Measurements from ENCODE around the gene HOMER3. TPM values are rescaled to one million over a fixed set of nuclear protein-coding genes. Genes with fewer than 3 reads are reported as not detected.
A peak's percentile ranks its signal among the peaks of the same experiment; 100 is the strongest.

HOMER3 gene
- total RNA-seq, 4 donors from 2014 or later: 86.2 to 202 (median 113) TPM

GRCh38 chr19:18899624-18900560 lies 41.1 kb downstream of the HOMER3 start:
- DNase-seq (no peak), ATAC-seq (no peak)
- Histone ChIP-seq H3K4me3 (no peak overlapping the region), H3K36me3 (peaks cover 0 to 20% of the 10 kb centered on the region in 2 donors), H3K27me3 (no peaks in the 10 kb centered on the region), H3K4me1 (peaks cover 0 to 13% of the 10 kb centered on the region in 2 donors), H3K27ac (no peak overlapping the region), H3K9me3 (no peaks in the 10 kb centered on the region)
- TF ChIP-seq CTCF (IDR thresholded peaks at IDR 0.05 in 4 of 5, conservative IDR thresholded peaks at IDR 0.05 in 1 of 5) (no peak), POLR2A (IDR thresholded peaks at IDR 0.05) (no peak)
- in situ Hi-C loops (cut with MboI; ENCODE audit: low sequenced_read_pairs in 4 of 4): no loop called here
- intact Hi-C loops (cut with DNase I; ENCODE audit: low total_unique reads): loop anchor here (10.0 kb wide), 1 partner anchor 135 kb away; the partner anchor contains the start of genes ARMC6 and SUGP2

- ATAC-seq (no peak), DNase-seq (no peak)
- TF ChIP-seq POLR2A (IDR thresholded peaks at IDR 0.05) (no peak), CTCF (IDR thresholded peaks at IDR 0.05 in 4 of 5, conservative IDR thresholded peaks at IDR 0.05 in 1 of 5) (no peak)
- Histone ChIP-seq H3K27ac (no peak overlapping the region), H3K9me3 (no peaks in the 10 kb centered on the region), H3K27me3 (no peaks in the 10 kb centered on the region), H3K4me1 (peaks cover 1 to 24% of the 10 kb centered on the region in 2 donors), H3K4me3 (no peak overlapping the region), H3K36me3 (peaks cover 0 to 15% of the 10 kb centered on the region in 2 donors)
- intact Hi-C loops (cut with DNase I; ENCODE audit: low total_unique reads) (loop anchor here (10.0 kb wide), 1 partner anchor 136 kb away; the partner anchor contains the start of genes ARMC6 and SUGP2), in situ Hi-C loops (cut with MboI; ENCODE audit: low sequenced_read_pairs in 4 of 4) (no loop called here)
Measured at GRCh38 chr19:18898607-18899408, 42.2 kb downstream of the HOMER3 start.

- in situ Hi-C loops (cut with MboI; ENCODE audit: low sequenced_read_pairs in 4 of 4): no loop called here
- Histone ChIP-seq H3K36me3 (peaks cover 0 to 15% of the 10 kb centered on the region in 2 donors), H3K27me3 (no peaks in the 10 kb centered on the region), H3K4me1 (peaks cover 8 to 29% of the 10 kb centered on the region in 2 donors), H3K4me3 (no peak overlapping the region), H3K9me3 (no peaks in the 10 kb centered on the region), H3K27ac (no peak overlapping the region)
- DNase-seq (peak in 1 of 2 donors; percentile 35), ATAC-seq (no peak)
- intact Hi-C loops (cut with DNase I; ENCODE audit: low total_unique reads): loop anchor here (10.0 kb wide), 1 partner anchor 137 kb away; the partner anchor contains the start of genes ARMC6 and SUGP2
- TF ChIP-seq POLR2A (IDR thresholded peaks at IDR 0.05): no peak
- TF ChIP-seq CTCF (IDR thresholded peaks at IDR 0.05 in 4 of 5, conservative IDR thresholded peaks at IDR 0.05 in 1 of 5): no peak
Measured at GRCh38 chr19:18898081-18898606, 42.9 kb downstream of the HOMER3 start.

- Histone ChIP-seq H3K4me3 (no peak overlapping the region), H3K27ac (no peak overlapping the region), H3K9me3 (no peaks in the 10 kb centered on the region), H3K4me1 (peaks cover 8 to 31% of the 10 kb centered on the region in 2 donors), H3K36me3 (peaks cover 0 to 15% of the 10 kb centered on the region in 2 donors), H3K27me3 (no peaks in the 10 kb centered on the region)
- ATAC-seq (no peak), DNase-seq (no peak)
- in situ Hi-C loops (cut with MboI; ENCODE audit: low sequenced_read_pairs in 4 of 4) (no loop called here), intact Hi-C loops (cut with DNase I; ENCODE audit: low total_unique reads) (loop anchor here (10.0 kb wide), 1 partner anchor 137 kb away; the partner anchor contains the start of genes ARMC6 and SUGP2)
- TF ChIP-seq CTCF (IDR thresholded peaks at IDR 0.05 in 4 of 5, conservative IDR thresholded peaks at IDR 0.05 in 1 of 5) (no peak), POLR2A (IDR thresholded peaks at IDR 0.05) (no peak)
Measured at GRCh38 chr19:18897094-18898029, 43.7 kb downstream of the HOMER3 start.
